ENCODE data around the gene MAP4K3.

DNA sequence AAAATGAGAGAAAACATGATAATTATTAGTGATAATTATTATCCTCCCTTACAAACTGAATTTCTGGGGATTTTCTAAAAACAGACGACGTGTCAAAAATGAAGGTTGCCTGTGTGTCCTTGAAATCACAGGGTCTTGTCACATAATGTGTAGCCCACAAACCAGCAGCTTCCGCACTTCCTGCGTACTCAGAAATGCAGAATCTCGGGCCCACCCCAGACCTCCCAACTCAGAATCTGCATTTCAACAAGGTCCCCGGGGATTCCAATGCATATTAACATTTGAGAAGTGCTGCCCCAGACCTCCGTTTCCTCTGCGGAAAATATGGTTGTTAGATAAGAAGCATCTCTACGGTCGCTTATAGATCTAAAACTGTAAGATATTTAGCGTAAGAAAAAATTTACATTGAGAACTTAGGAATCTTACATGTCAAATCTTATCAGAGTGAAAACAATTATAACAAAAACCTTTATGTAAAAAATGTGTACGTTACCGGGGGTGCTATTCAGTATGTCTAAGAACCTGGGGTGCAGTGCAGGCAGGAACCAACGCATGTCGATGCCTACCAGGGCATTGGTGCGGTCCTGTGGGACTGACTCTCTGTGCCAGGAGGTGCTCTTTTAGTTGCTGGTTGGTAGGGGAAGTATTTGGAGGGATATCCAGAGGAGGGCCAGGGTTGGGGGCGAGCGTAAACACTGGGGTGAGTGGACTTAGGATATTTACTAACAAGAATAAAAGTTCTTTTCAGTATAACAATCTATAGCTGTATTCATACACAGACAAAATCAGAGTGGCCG lies 208.5 kb downstream of the MAP4K3 start:
- TF ChIP-seq, protein P1, sequence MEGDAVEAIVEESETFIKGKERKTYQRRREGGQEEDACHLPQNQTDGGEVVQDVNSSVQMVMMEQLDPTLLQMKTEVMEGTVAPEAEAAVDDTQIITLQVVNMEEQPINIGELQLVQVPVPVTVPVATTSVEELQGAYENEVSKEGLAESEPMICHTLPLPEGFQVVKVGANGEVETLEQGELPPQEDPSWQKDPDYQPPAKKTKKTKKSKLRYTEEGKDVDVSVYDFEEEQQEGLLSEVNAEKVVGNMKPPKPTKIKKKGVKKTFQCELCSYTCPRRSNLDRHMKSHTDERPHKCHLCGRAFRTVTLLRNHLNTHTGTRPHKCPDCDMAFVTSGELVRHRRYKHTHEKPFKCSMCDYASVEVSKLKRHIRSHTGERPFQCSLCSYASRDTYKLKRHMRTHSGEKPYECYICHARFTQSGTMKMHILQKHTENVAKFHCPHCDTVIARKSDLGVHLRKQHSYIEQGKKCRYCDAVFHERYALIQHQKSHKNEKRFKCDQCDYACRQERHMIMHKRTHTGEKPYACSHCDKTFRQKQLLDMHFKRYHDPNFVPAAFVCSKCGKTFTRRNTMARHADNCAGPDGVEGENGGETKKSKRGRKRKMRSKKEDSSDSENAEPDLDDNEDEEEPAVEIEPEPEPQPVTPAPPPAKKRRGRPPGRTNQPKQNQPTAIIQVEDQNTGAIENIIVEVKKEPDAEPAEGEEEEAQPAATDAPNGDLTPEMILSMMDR (IDR thresholded peaks at IDR 0.05; ENCODE audit: insufficient read depth, low read length), result no peak
- TF ChIP-seq, protein P2, sequence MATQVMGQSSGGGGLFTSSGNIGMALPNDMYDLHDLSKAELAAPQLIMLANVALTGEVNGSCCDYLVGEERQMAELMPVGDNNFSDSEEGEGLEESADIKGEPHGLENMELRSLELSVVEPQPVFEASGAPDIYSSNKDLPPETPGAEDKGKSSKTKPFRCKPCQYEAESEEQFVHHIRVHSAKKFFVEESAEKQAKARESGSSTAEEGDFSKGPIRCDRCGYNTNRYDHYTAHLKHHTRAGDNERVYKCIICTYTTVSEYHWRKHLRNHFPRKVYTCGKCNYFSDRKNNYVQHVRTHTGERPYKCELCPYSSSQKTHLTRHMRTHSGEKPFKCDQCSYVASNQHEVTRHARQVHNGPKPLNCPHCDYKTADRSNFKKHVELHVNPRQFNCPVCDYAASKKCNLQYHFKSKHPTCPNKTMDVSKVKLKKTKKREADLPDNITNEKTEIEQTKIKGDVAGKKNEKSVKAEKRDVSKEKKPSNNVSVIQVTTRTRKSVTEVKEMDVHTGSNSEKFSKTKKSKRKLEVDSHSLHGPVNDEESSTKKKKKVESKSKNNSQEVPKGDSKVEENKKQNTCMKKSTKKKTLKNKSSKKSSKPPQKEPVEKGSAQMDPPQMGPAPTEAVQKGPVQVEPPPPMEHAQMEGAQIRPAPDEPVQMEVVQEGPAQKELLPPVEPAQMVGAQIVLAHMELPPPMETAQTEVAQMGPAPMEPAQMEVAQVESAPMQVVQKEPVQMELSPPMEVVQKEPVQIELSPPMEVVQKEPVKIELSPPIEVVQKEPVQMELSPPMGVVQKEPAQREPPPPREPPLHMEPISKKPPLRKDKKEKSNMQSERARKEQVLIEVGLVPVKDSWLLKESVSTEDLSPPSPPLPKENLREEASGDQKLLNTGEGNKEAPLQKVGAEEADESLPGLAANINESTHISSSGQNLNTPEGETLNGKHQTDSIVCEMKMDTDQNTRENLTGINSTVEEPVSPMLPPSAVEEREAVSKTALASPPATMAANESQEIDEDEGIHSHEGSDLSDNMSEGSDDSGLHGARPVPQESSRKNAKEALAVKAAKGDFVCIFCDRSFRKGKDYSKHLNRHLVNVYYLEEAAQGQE (IDR thresholded peaks at IDR 0.05; ENCODE audit: insufficient replicate concordance, low read depth), result no peak
- TF ChIP-seq POLR2AphosphoS5 (IDR thresholded peaks at IDR 0.05; ENCODE audit: low read depth), result no peak

Measured in HL-60 (cell line).